Thoracic aorta (tissue), 2 donors: ENCODE data around the gene KCNQ2. TPM values are rescaled to one million over a fixed set of nuclear protein-coding genes. Genes with fewer than 3 reads are reported as not detected.

Source experiments
- ATAC-seq: fragments of 150-250 bp; one replicate; pipeline ENCODE4 v1.8.0; 2017; ENCODE audit warnings: low read depth; ENCODE audit not compliant: insufficient number of reproducible peaks, low FRiP score
- DNase-seq: peaks from one replicate; pipeline ENCODE4 v3.0.0-alpha.2; 2020; ENCODE audit warnings: low spot score
- H3K27ac ChIP-seq, 2 donors: fragments of 200-600 bp; sonication (generic); 1 replicate in 1 of 2; 2 replicates in 1 of 2; pipeline ENCODE4 v1.5.1; 2016; ENCODE audit warnings: mild to moderate bottlenecking in 2 of 2, moderate library complexity in 2 of 2
- H3K27me3 ChIP-seq: fragments of 200-600 bp; sonication (generic); replicated peaks from 2 replicates; pipeline ENCODE4 v1.6.0; 2016; ENCODE audit warnings: mild to moderate bottlenecking; ENCODE audit not compliant: insufficient read depth
- H3K36me3 ChIP-seq: fragments of 200-600 bp; sonication (generic); one replicate; pipeline ENCODE4 v1.5.1; 2016
- H3K4me1 ChIP-seq, 2 donors: fragments of 200-600 bp; sonication (generic); 1 replicate in 1 of 2; 2 replicates in 1 of 2; pipeline versions ENCODE4 v1.5.1 to v1.6.0; 2016; ENCODE audit warnings: low read depth in 2 of 2, mild to moderate bottlenecking in 1 of 2; ENCODE audit not compliant: control insufficient read depth in 1 of 2
- H3K4me3 ChIP-seq: fragments of 200-600 bp; sonication (generic); 2 replicates; pipeline ENCODE4 v1.5.1; 2016; ENCODE audit warnings: mild to moderate bottlenecking
- H3K9me3 ChIP-seq: fragments of 200-600 bp; sonication (generic); 2 replicates; pipeline ENCODE4 v1.5.1; 2016
- CTCF ChIP-seq: fragments of 200-600 bp; sonication (generic); IDR thresholded peaks from one replicate; pipeline ENCODE4 v1.5.1; 2019; ENCODE audit warnings: antibody characterized with exemption
- total RNA-seq, 2 donors: library from RNA; depleted of rRNA; stranded (reverse); fragments of >200 nt; gene quantifications; one replicate each; pipeline versions ENCODE4 v1.1.0 to v1.2.3, GENCODE V29; 2016

Gene KCNQ2
- total RNA-seq, 2 donors from 2014 or later: not detected

- DNase-seq (no peak), ATAC-seq (no peak)
- Histone ChIP-seq H3K27ac (no peak overlapping the region), H3K4me3 (no peak overlapping the region), H3K4me1 (no peaks in the 10 kb centered on the region), H3K36me3 (no peaks in the 10 kb centered on the region), H3K9me3 (no peaks in the 10 kb centered on the region), H3K27me3 (no peaks in the 10 kb centered on the region)
- no peak for TF ChIP-seq CTCF
These were observed 42.5 kb downstream of the KCNQ2 start for GRCh38 chr20:63429992-63430391.

- ATAC-seq (no peak), DNase-seq (no peak)
- Histone ChIP-seq H3K27me3 (no peaks in the 10 kb centered on the region), H3K4me1 (no peaks in the 10 kb centered on the region), H3K27ac (no peak overlapping the region), H3K9me3 (no peaks in the 10 kb centered on the region), H3K36me3 (no peaks in the 10 kb centered on the region), H3K4me3 (no peak overlapping the region)
- no peak for TF ChIP-seq CTCF
These were observed 43.4 kb downstream of the KCNQ2 start for GRCh38 chr20:63428906-63429575.

- TF ChIP-seq CTCF: no peak
- H3K4me1 ChIP-seq: no peaks in the 10 kb centered on the region
- DNase-seq (no peak), ATAC-seq (no peak)
- H3K4me3 ChIP-seq: no peak overlapping the region
- no peaks in the 10 kb centered on the region for H3K36me3 ChIP-seq
- H3K27ac ChIP-seq: no peak overlapping the region
- no peaks in the 10 kb centered on the region for H3K27me3 ChIP-seq
- no peaks in the 10 kb centered on the region for H3K9me3 ChIP-seq
These were observed 44.6 kb downstream of the KCNQ2 start for GRCh38 chr20:63427724-63428330.

GRCh38 chr20:63427206-63427605 lies 45.2 kb downstream of the KCNQ2 start:
- no peaks in the 10 kb centered on the region for H3K27me3 ChIP-seq
- TF ChIP-seq CTCF: no peak
- H3K36me3 ChIP-seq: no peaks in the 10 kb centered on the region
- H3K27ac ChIP-seq: no peak overlapping the region
- no peak overlapping the region for H3K4me3 ChIP-seq
- ATAC-seq (no peak), DNase-seq (no peak)
- H3K9me3 ChIP-seq: no peaks in the 10 kb centered on the region
- H3K4me1 ChIP-seq: no peaks in the 10 kb centered on the region

GRCh38 chr20:63425846-63426485 lies 46.5 kb downstream of the KCNQ2 start:
- Histone ChIP-seq H3K9me3 (no peaks in the 10 kb centered on the region), H3K27me3 (no peaks in the 10 kb centered on the region), H3K36me3 (no peaks in the 10 kb centered on the region), H3K4me1 (no peaks in the 10 kb centered on the region), H3K4me3 (no peak overlapping the region), H3K27ac (no peak overlapping the region)
- no peak for TF ChIP-seq CTCF
- DNase-seq (no peak), ATAC-seq (no peak)
